Caco-2 (cell line): ENCODE data around the gene OSBPL10. TPM values are rescaled to one million over a fixed set of nuclear protein-coding genes. Genes with fewer than 3 reads are reported as not detected.

Source experiments
- BruUV-seq: library from RNA; stranded (reverse); fragments of 400-500 nt; replicated peaks from 2 replicates; lab custom pipeline; 2021; lab: Mats Ljungman, UMichigan
- CTCF ChIA-PET: fragments of 300-600 bp; sonication (Branson Sonifier 250); formaldehyde crosslinking; loops from one replicate; lab custom pipeline; 2022; ENCODE audit warnings: antibody characterized with exemption; lab: Charles Lee
- POLR2A ChIA-PET: fragments of 300-600 bp; sonication (Branson Sonifier 250); formaldehyde crosslinking; loops from one replicate; lab custom pipeline; 2022; ENCODE audit warnings: antibody characterized with exemption; lab: Charles Lee
- DNase-seq, 2 experiments: peaks; one replicate each; pipeline versions ENCODE4 v3.0.0 to v3.0.0-alpha.2; 2020 to 2022
- H3K27me3 ChIP-seq: replicated peaks from 2 replicates; pipeline ENCODE4 v1.6.0; 2011; ENCODE audit warnings: low read length; ENCODE audit not compliant: control insufficient read depth, insufficient read depth
- H3K36me3 ChIP-seq: 2 replicates; pipeline ENCODE4 v1.5.1; 2011; ENCODE audit warnings: low read length; ENCODE audit not compliant: control insufficient read depth, insufficient read depth
- H3K4me1 ChIP-seq: fragments of 250-450 bp; sonication (Bioruptor Pico); 2 replicates; pipeline ENCODE4 v1.5.1; 2020; ENCODE audit warnings: mild to moderate bottlenecking
- H3K4me3 ChIP-seq: 2 replicates; pipeline ENCODE4 v1.5.1; 2011; ENCODE audit warnings: low read depth, mild to moderate bottlenecking, control low read depth, low read length
- H3K9me3 ChIP-seq: fragments of 250-450 bp; sonication (Bioruptor Pico); 2 replicates; pipeline ENCODE4 v1.5.1; 2020; ENCODE audit warnings: mild to moderate bottlenecking, moderate library complexity
- H3K27ac Mint-ChIP-seq: one replicate; pipeline ENCODE4 v1.8.0; 2022; ENCODE audit warnings: mixed read lengths; ENCODE audit not compliant: unreplicated experiment
- H3K27me3 Mint-ChIP-seq: one replicate; pipeline ENCODE4 v1.8.0; 2022; ENCODE audit warnings: mixed read lengths; ENCODE audit not compliant: insufficient read depth, unreplicated experiment
- H3K36me3 Mint-ChIP-seq: one replicate; pipeline ENCODE4 v1.8.0; 2022; ENCODE audit warnings: mild to moderate bottlenecking, mixed read lengths; ENCODE audit not compliant: insufficient read depth, unreplicated experiment
- H3K4me1 Mint-ChIP-seq: one replicate; pipeline ENCODE4 v1.8.0; 2022; ENCODE audit warnings: low read depth, mixed read lengths; ENCODE audit not compliant: unreplicated experiment
- H3K4me3 Mint-ChIP-seq: one replicate; pipeline ENCODE4 v1.8.0; 2022; ENCODE audit warnings: mild to moderate bottlenecking, moderate library complexity, mixed read lengths; ENCODE audit not compliant: unreplicated experiment
- H3K9me3 Mint-ChIP-seq: one replicate; pipeline ENCODE4 v1.8.0; 2022; ENCODE audit warnings: mixed read lengths; ENCODE audit not compliant: unreplicated experiment
- intact Hi-C: fragments of 100-400 bp; cut with micrococcal nuclease; formaldehyde crosslinking; loops from one replicate; pipeline ENCODE4 v1.10.0; 2022; ENCODE audit not compliant: unreplicated experiment
- total RNA-seq: library from RNA; stranded (reverse); gene quantifications from 2 replicates; pipeline ENCODE4 v1.2.3, GENCODE V29; 2022
- TF ChIP-seq, protein P1 (sequence below), 2 experiments: fragments of 200-600 bp in 1 of 2; IDR thresholded peaks; 1 replicate in 1 of 2; 2 replicates in 1 of 2; pipeline versions ENCODE4 v1.5.1 to v1.8.0; 2011 to 2022; ENCODE audit warnings: antibody characterized with exemption in 1 of 2, control low read depth in 1 of 2, inconsistent platforms in 1 of 2, low read depth in 1 of 2, low read length in 1 of 2, mild to moderate bottlenecking in 1 of 2, moderate library complexity in 1 of 2; ENCODE audit not compliant: insufficient read depth in 1 of 2, severe bottlenecking in 1 of 2, unreplicated experiment in 1 of 2

OSBPL10 gene
- total RNA-seq, 1 experiment from 2014 or later, result 71.2 TPM

DNA sequence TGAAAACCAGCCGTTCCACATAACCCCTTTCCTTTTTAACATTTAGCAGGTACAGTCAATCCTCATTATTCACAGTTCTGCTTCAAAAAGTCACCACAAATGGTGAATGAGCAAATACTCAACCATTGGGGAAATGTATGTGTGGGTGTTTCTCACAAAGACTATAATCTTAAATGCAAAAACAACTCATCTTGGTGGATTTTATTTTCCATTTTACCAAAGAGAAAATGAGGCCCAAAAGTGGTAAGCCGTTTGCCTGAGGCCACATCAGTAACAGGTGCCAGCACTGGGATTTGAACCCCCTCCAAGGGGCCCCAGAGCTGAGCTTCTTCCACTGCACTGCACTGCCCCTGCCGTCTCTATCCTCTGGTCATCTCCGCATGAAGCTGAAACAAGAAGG, 208.8 kb downstream of the OSBPL10 start:
- no peaks in the 10 kb centered on the region for H3K27me3 ChIP-seq
- intact Hi-C loops, result no loop called here
- ChIA-PET CTCF (no interaction called here), POLR2A (no interaction called here)
- H3K9me3 ChIP-seq, result no peaks in the 10 kb centered on the region
- Mint-ChIP-seq H3K4me3 (no peak overlapping the region), H3K9me3 (no peaks in the 10 kb centered on the region), H3K27me3 (no peaks in the 10 kb centered on the region), H3K27ac (no peak overlapping the region), H3K36me3 (peaks cover 24% of the 10 kb centered on the region), H3K4me1 (peaks cover 6% of the 10 kb centered on the region)
- H3K4me1 ChIP-seq, result no peaks in the 10 kb centered on the region
- DNase-seq, result no peak
- TF ChIP-seq, protein P1, sequence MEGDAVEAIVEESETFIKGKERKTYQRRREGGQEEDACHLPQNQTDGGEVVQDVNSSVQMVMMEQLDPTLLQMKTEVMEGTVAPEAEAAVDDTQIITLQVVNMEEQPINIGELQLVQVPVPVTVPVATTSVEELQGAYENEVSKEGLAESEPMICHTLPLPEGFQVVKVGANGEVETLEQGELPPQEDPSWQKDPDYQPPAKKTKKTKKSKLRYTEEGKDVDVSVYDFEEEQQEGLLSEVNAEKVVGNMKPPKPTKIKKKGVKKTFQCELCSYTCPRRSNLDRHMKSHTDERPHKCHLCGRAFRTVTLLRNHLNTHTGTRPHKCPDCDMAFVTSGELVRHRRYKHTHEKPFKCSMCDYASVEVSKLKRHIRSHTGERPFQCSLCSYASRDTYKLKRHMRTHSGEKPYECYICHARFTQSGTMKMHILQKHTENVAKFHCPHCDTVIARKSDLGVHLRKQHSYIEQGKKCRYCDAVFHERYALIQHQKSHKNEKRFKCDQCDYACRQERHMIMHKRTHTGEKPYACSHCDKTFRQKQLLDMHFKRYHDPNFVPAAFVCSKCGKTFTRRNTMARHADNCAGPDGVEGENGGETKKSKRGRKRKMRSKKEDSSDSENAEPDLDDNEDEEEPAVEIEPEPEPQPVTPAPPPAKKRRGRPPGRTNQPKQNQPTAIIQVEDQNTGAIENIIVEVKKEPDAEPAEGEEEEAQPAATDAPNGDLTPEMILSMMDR (IDR thresholded peaks at IDR 0.05; ENCODE audit: insufficient read depth in 1 of 2, low read depth in 1 of 2, low read length in 1 of 2, severe bottlenecking in 1 of 2, unreplicated experiment in 1 of 2), result no peak
- no peaks in the 10 kb centered on the region for H3K36me3 ChIP-seq
- BruUV-seq, result no TSS peak
- H3K4me3 ChIP-seq, result no peak overlapping the region

DNA sequence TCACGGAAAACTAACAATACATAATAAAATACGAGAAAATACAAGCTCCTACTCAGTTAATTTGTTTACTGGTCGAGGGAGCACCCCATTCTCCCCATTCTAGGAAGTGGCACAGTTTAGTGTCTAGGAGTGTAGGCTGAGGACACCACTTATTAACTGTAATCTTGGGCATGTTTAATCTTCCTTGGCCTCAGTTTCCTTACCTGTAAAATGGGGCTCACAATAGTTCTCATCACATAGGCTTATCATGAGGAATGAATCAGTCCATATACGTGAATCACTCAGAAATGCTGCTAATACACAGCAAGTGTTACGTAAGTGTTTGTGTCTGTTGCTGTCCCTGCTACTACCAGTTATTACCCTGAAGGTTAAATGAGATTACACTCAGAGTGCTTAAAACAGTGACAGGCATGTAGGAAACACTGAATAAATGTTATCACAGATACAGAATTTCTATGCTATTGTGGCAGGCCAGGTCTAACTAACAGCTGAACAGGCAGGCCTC, 210.2 kb downstream of the OSBPL10 start:
- Histone ChIP-seq H3K9me3 (no peaks in the 10 kb centered on the region), H3K4me3 (no peak overlapping the region), H3K4me1 (no peaks in the 10 kb centered on the region), H3K36me3 (no peaks in the 10 kb centered on the region), H3K27me3 (no peaks in the 10 kb centered on the region)
- Mint-ChIP-seq H3K4me3 (no peak overlapping the region), H3K36me3 (peaks cover 21% of the 10 kb centered on the region), H3K4me1 (peaks cover 6% of the 10 kb centered on the region), H3K9me3 (no peaks in the 10 kb centered on the region), H3K27ac (no peak overlapping the region), H3K27me3 (no peaks in the 10 kb centered on the region)
- no TSS peak for BruUV-seq
- ChIA-PET POLR2A (no interaction called here), CTCF (no interaction called here)
- DNase-seq, result no peak
- TF ChIP-seq, protein P1 (IDR thresholded peaks at IDR 0.05; ENCODE audit: insufficient read depth in 1 of 2, low read depth in 1 of 2, low read length in 1 of 2, severe bottlenecking in 1 of 2, unreplicated experiment in 1 of 2), result no peak
- intact Hi-C loops, result no loop called here

DNA sequence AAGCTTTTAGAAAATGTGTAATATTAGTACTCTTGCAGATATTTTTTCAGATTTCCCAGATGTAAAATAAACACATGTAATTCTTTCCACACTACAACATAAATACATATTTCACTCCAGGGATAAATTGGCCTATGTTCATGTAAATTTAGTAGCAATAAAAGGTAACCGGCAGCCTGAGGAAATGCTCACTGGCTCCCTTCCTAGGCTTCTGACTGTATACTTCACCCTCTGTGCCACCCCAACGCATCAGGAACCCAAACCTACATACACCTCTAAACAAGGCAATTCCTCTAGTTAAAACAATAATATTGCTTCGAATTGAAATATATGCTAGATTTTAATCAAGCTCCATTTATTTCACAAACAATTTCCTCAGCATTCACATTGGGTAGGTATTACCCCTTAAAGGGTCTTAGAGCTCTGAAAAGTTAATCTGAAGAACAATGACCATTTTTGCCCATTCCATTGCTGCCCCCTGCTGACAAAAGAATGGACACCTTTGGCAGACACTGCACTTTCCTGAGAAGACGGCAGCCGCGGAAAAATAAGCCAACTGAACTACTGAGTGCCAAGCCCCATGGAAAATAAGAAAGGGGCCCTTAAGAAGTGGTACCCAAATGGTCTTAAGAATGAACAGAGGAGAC, 212.5 kb downstream of the OSBPL10 start:
- Mint-ChIP-seq H3K4me3 (no peak overlapping the region), H3K27me3 (no peaks in the 10 kb centered on the region), H3K4me1 (peaks cover 6% of the 10 kb centered on the region), H3K9me3 (no peaks in the 10 kb centered on the region), H3K36me3 (peaks cover 9% of the 10 kb centered on the region), H3K27ac (no peak overlapping the region)
- Histone ChIP-seq H3K9me3 (no peaks in the 10 kb centered on the region), H3K4me1 (no peaks in the 10 kb centered on the region), H3K27me3 (no peaks in the 10 kb centered on the region), H3K36me3 (no peaks in the 10 kb centered on the region), H3K4me3 (no peak overlapping the region)
- intact Hi-C loops, result loop anchor here (1.0 kb wide), 2 partner anchors 44 to 158 kb away; no protein-coding TSS in a partner anchor
- CTCF ChIA-PET, result interaction anchor here (0.5 to 1.4 kb wide), 4 partner anchors 44 to 675 kb away, joined by 3 to 11 read pairs (median 3); no protein-coding TSS in a partner anchor
- TF ChIP-seq, protein P1 (IDR thresholded peaks at IDR 0.05; ENCODE audit: insufficient read depth in 1 of 2, low read depth in 1 of 2, low read length in 1 of 2, severe bottlenecking in 1 of 2, unreplicated experiment in 1 of 2), result peak; percentile 59 to 66
- BruUV-seq, result no TSS peak
- POLR2A ChIA-PET, result no interaction called here
- peak; percentile 51 to 66 for DNase-seq
